CD14-positive monocyte (primary cell): Measurements from ENCODE around the gene PEX5L. TPM values are rescaled to one million over a fixed set of nuclear protein-coding genes. Genes with fewer than 3 reads are reported as not detected.

ENCODE experiments used
- DNase-seq, 3 donors: peaks; one replicate each; pipeline ENCODE4 v3.0.0-alpha.2; 2011 to 2022
- H2AFZ ChIP-seq: 2 replicates; pipeline ENCODE4 v1.6.0; 2012; ENCODE audit warnings: mild to moderate bottlenecking, low read depth, low read length, inconsistent platforms; ENCODE audit not compliant: insufficient read depth, poor library complexity, severe bottlenecking
- H3K27ac ChIP-seq, 2 donors: 1 replicate in 1 of 2; 2 replicates in 1 of 2; pipeline ENCODE4 v1.5.1; 2012 to 2013; ENCODE audit warnings: low read length in 2 of 2, control low read depth in 1 of 2, inconsistent platforms in 1 of 2, low read depth in 1 of 2, mild to moderate bottlenecking in 1 of 2
- H3K27me3 ChIP-seq, 2 donors: one replicate each; pipeline versions ENCODE4 v1.6.0 to v1.6.1; 2011 to 2013; ENCODE audit warnings: low read length in 2 of 2; ENCODE audit not compliant: control insufficient read depth in 2 of 2, insufficient read depth in 2 of 2
- H3K36me3 ChIP-seq, 2 donors: replicated peaks in 1 of 2; 1 replicate in 1 of 2; 2 replicates in 1 of 2; pipeline versions ENCODE4 v1.5.1 to v1.6.1; 2012 to 2013; ENCODE audit warnings: low read length in 2 of 2, control low read depth in 1 of 2, inconsistent platforms in 1 of 2, mild to moderate bottlenecking in 1 of 2; ENCODE audit not compliant: insufficient read depth in 2 of 2, control insufficient read depth in 1 of 2
- H3K4me1 ChIP-seq, 2 donors: 1 replicate in 1 of 2; 2 replicates in 1 of 2; pipeline versions ENCODE4 v1.5.1 to v1.6.1; 2012 to 2013; ENCODE audit warnings: low read length in 2 of 2, control low read depth in 1 of 2, inconsistent platforms in 1 of 2, mild to moderate bottlenecking in 1 of 2, moderate library complexity in 1 of 2; ENCODE audit not compliant: insufficient read depth in 2 of 2, control insufficient read depth in 1 of 2
- H3K4me2 ChIP-seq: replicated peaks from 2 replicates; pipeline ENCODE3; 2012; ENCODE audit warnings: low read length, moderate library complexity, mild to moderate bottlenecking; ENCODE audit not compliant: poor library complexity, severe bottlenecking; ENCODE audit errors: extremely low read depth
- H3K4me3 ChIP-seq, 3 experiments: fragments of 200-600 bp in 1 of 3; sonication (generic) in 1 of 3; replicated peaks in 1 of 3; 1 replicate in 2 of 3; 2 replicates in 1 of 3; pipeline ENCODE4 v1.5.1; 2011 to 2013; ENCODE audit warnings: low read length in 3 of 3, mild to moderate bottlenecking in 3 of 3, control low read depth in 2 of 3, low read depth in 2 of 3, inconsistent platforms in 1 of 3, moderate library complexity in 1 of 3
- H3K79me2 ChIP-seq: 2 replicates; pipeline ENCODE4 v1.6.0; 2012; ENCODE audit warnings: mild to moderate bottlenecking, control low read depth, inconsistent platforms, low read length, moderate library complexity; ENCODE audit not compliant: insufficient read depth
- H3K9ac ChIP-seq: 2 replicates; pipeline ENCODE4 v1.6.0; 2017; ENCODE audit warnings: low read length, mild to moderate bottlenecking; ENCODE audit not compliant: insufficient read depth, poor library complexity, severe bottlenecking
- H3K9me3 ChIP-seq, 2 donors: replicated peaks in 1 of 2; 1 replicate in 1 of 2; 2 replicates in 1 of 2; pipeline versions ENCODE4 v1.5.1 to v1.6.1; 2012 to 2013; ENCODE audit warnings: low read length in 2 of 2, control low read depth in 1 of 2; ENCODE audit not compliant: control insufficient read depth in 1 of 2, insufficient read depth in 1 of 2
- H4K20me1 ChIP-seq: 2 replicates; pipeline ENCODE4 v1.6.0; 2012; ENCODE audit warnings: mild to moderate bottlenecking, low read length, control low read depth, moderate library complexity; ENCODE audit not compliant: insufficient read depth
- H3K27ac Mint-ChIP-seq, 7 donors: one replicate each; pipeline ENCODE4 v1.8.0; 2020; ENCODE audit warnings: mild to moderate bottlenecking in 7 of 7, mixed read lengths in 7 of 7, moderate library complexity in 6 of 7, inconsistent platforms in 2 of 7
- H3K27me3 Mint-ChIP-seq, 3 donors: one replicate each; pipeline ENCODE4 v1.8.0; 2021 to 2022; ENCODE audit warnings: low read depth in 3 of 3, mild to moderate bottlenecking in 3 of 3, mixed read lengths in 3 of 3, moderate library complexity in 3 of 3, inconsistent platforms in 1 of 3
- H3K36me3 Mint-ChIP-seq, 2 donors: one replicate each; pipeline ENCODE4 v1.8.0; 2020; ENCODE audit warnings: mixed read lengths in 2 of 2, inconsistent platforms in 1 of 2, mild to moderate bottlenecking in 1 of 2
- H3K4me1 Mint-ChIP-seq: one replicate; pipeline ENCODE4 v1.8.0; 2020; ENCODE audit warnings: mild to moderate bottlenecking, mixed read lengths
- H3K4me3 Mint-ChIP-seq, 2 donors: one replicate each; pipeline ENCODE4 v1.8.0; 2020; ENCODE audit warnings: mild to moderate bottlenecking in 2 of 2, mixed read lengths in 2 of 2, moderate library complexity in 1 of 2
- H3K9me3 Mint-ChIP-seq, 7 donors: one replicate each; pipeline ENCODE4 v1.8.0; 2020 to 2022; ENCODE audit warnings: mixed read lengths in 7 of 7, mild to moderate bottlenecking in 6 of 7, moderate library complexity in 6 of 7, inconsistent platforms in 2 of 7
- CTCF ChIP-seq: fragments of 200-600 bp; IDR thresholded peaks from one replicate; pipeline ENCODE4 v1.8.0; 2022; ENCODE audit warnings: antibody characterized with exemption, mild to moderate bottlenecking
- WGBS: methylation state at CpG from one replicate; pipeline ENCODE4 v1.1.5; 2013; ENCODE audit warnings: missing lambda C conversion rate; ENCODE audit not compliant: insufficient coverage; 5-methylcytosine and 5-hydroxymethylcytosine counted together
- intact Hi-C, 2 donors: fragments of 100-400 bp; cut with micrococcal nuclease; formaldehyde crosslinking; loops; one replicate each; pipeline versions ENCODE4 v1.15.0 to v1.15.1; 2023
- polyA plus RNA-seq, 3 donors: library from polyadenylated mRNA; depleted of rRNA in 1 of 3; unstranded in 2 of 3; stranded (reverse) in 1 of 3; fragments of 300-500 nt in 2 of 3; fragments of >200 nt in 1 of 3; fragmentation: Illumina TruSeq in 2 of 3; gene quantifications; 1 replicate in 2 of 3; 2 replicates in 1 of 3; pipeline ENCODE4 v1.2.3, GENCODE V29; 2012 to 2021

PEX5L gene
- polyA plus RNA-seq, 3 donors, result not detected

DNA sequence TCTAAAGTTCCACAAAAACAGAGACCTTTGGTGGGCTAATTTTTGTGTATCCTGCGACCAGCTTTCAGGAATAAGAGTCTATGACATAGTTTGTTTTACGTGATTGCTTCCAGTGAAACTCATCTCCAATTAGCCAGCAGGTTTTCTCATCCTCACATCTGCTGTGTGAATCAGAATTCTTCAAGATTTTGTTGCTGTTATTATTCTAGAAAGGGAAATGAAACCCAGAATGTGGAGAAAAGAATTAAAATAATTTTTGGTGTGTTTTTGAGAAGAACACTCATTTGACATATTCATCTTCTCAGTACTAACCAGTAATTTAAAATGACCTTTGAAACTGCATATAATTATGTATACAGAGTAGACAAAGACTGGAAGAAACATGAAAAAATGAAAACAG is 208.0 kb downstream of the PEX5L start:
- no peaks in the 10 kb centered on the region for H3K27me3 ChIP-seq
- Mint-ChIP-seq H3K27me3 (peaks cover 5 to 6% (median 6%) of the 10 kb centered on the region in 3 donors), H3K4me3 (no peak overlapping the region), H3K27ac (no peak overlapping the region), H3K9me3 (peaks cover 0 to 1% (median 0%) of the 10 kb centered on the region in 7 donors), H3K4me1 (no peaks in the 10 kb centered on the region), H3K36me3 (no peaks in the 10 kb centered on the region)
- no peak for TF ChIP-seq CTCF
- H3K9ac ChIP-seq, result no peak overlapping the region
- no peaks in the 10 kb centered on the region for H3K4me1 ChIP-seq
- H2AFZ ChIP-seq, result no peak overlapping the region
- no peak overlapping the region for H3K27ac ChIP-seq
- H3K9me3 ChIP-seq, result no peaks in the 10 kb centered on the region
- H3K4me3 ChIP-seq, result no peak overlapping the region
- no CpG with 5 or more reads among the region's 2 CpGs for whole genome bisulfite sequencing
- DNase-seq, result no peak
- no peaks in the 10 kb centered on the region for H4K20me1 ChIP-seq
- intact Hi-C loops, result no loop called here
- no peak overlapping the region for H3K4me2 ChIP-seq
- no peaks in the 10 kb centered on the region for H3K79me2 ChIP-seq
- no peaks in the 10 kb centered on the region for H3K36me3 ChIP-seq

DNA sequence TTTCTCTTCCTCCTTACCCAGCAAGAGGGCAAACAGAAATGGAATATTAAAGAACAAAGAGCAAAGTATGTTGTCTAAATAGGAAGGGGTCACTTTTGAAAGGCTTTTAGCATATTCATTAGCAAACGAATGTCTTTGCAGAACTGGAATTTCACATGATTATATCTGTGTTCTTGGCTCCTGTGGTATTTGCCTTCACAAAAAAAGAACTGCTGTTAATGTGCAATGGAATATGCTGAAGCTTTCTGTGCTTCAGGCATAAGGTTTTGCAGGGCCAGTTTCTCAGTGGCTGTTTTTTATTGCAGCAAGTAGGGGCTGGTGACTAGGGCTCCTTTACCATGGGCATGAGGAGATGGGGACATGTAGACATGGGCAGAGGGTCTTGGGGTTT is 210.5 kb downstream of the PEX5L start:
- Histone ChIP-seq H4K20me1 (no peaks in the 10 kb centered on the region), H3K9me3 (no peaks in the 10 kb centered on the region), H3K4me2 (no peak overlapping the region), H3K79me2 (no peaks in the 10 kb centered on the region), H3K36me3 (no peaks in the 10 kb centered on the region), H3K27me3 (no peaks in the 10 kb centered on the region), H3K27ac (no peak overlapping the region), H3K9ac (no peak overlapping the region), H2AFZ (no peak overlapping the region), H3K4me3 (no peak overlapping the region), H3K4me1 (no peaks in the 10 kb centered on the region)
- Mint-ChIP-seq H3K36me3 (no peaks in the 10 kb centered on the region), H3K4me3 (no peak overlapping the region), H3K9me3 (no peaks in the 10 kb centered on the region), H3K27ac (no peak overlapping the region), H3K27me3 (peaks cover 4 to 9% (median 7%) of the 10 kb centered on the region in 3 donors), H3K4me1 (no peaks in the 10 kb centered on the region)
- intact Hi-C loops, result no loop called here
- WGBS, result no CpG with 5 or more reads among the region's 1 CpG
- DNase-seq, result no peak
- TF ChIP-seq CTCF, result no peak
